Measurements from ENCODE around the gene CEP78.

- TF ChIP-seq CTCF (IDR thresholded peaks at IDR 0.05) (no peak), POLR2A (IDR thresholded peaks at IDR 0.05) (no peak)
Observed at GRCh38 chr9:78320875-78321496, 85.1 kb downstream of the CEP78 start.
